HFF-Myc (cell line): ENCODE measurements around the gene KRT77.
"Not testable (repeated sequence)": the region's sequence is repeated elsewhere in the genome, so short reads cannot be mapped to it uniquely, and the experiment has no call there.

ENCODE experiments used
- DNase-seq: peaks from one replicate; pipeline ENCODE4 v3.0.0-alpha.2; 2011; ENCODE audit warnings: low read depth; ENCODE audit errors: extremely low read depth
- H3K4me3 ChIP-seq: replicated peaks from 2 replicates; pipeline ENCODE4 v1.5.1; 2011; ENCODE audit warnings: low read depth, mild to moderate bottlenecking, control low read depth, low read length
- TF ChIP-seq, protein P1 (sequence below): IDR thresholded peaks from 2 replicates; pipeline ENCODE4 v1.5.1; 2012; ENCODE audit warnings: mild to moderate bottlenecking, low read depth, low read length, control low read depth; ENCODE audit errors: missing control alignments

The KRT77 gene

DNA sequence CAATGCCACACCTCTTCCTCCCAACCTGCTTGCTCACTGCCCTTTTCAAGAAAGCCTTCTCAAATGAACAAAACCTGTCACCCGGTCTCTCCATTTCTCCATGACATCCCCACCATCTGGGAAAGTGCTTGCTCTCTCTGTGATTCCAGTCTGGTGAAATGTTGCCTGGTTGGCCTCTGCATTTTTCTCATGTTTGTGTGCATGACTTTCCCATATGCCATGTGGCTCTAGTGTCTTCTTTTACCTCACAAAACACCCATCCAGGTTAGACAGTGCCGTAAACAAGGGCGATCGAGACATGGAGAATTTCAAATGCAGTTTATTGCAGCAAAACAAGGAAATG, 28.9 kb downstream of the KRT77 start:
- H3K4me3 ChIP-seq: no peak overlapping the region
- TF ChIP-seq, protein P1, sequence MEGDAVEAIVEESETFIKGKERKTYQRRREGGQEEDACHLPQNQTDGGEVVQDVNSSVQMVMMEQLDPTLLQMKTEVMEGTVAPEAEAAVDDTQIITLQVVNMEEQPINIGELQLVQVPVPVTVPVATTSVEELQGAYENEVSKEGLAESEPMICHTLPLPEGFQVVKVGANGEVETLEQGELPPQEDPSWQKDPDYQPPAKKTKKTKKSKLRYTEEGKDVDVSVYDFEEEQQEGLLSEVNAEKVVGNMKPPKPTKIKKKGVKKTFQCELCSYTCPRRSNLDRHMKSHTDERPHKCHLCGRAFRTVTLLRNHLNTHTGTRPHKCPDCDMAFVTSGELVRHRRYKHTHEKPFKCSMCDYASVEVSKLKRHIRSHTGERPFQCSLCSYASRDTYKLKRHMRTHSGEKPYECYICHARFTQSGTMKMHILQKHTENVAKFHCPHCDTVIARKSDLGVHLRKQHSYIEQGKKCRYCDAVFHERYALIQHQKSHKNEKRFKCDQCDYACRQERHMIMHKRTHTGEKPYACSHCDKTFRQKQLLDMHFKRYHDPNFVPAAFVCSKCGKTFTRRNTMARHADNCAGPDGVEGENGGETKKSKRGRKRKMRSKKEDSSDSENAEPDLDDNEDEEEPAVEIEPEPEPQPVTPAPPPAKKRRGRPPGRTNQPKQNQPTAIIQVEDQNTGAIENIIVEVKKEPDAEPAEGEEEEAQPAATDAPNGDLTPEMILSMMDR: no peak

DNA sequence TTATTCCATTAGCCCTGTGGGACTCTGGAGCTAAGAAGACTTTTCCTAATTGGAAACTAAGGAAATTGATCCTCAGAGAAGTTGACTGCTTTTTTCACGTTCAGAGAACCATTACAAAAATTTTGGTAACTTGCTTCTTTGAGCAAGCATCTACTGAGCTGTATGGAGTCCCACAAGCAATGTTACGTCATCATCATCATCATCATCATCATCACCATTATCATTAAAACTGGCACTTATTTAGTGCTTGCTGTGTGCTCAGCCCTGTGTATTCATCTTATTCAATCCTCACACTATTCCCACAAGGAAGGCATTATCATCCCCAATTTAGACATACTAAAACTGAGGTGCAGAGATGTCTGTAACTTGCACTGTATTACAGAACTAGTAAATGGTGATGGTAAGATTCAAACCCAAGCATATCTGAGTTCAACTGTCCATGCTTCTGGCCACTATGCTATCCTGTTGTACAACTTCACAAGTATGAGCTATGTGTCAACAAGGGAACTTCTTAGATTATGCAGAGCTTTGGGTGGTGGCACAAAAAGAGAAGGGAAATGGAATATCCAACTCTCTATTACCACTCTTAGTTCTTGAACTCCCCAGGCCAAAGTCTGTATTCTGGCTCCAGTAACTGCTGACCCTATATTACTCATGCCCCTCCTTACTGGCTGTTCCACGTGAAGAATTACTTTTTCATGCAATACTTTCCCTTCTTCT, 29.5 kb downstream of the KRT77 start:
- no peak overlapping the region for H3K4me3 ChIP-seq
- TF ChIP-seq, protein P1: no peak
- no peak for DNase-seq

More for the DNA sequence above, 28.9 kb downstream of the KRT77 start:
- no peak for DNase-seq

DNA sequence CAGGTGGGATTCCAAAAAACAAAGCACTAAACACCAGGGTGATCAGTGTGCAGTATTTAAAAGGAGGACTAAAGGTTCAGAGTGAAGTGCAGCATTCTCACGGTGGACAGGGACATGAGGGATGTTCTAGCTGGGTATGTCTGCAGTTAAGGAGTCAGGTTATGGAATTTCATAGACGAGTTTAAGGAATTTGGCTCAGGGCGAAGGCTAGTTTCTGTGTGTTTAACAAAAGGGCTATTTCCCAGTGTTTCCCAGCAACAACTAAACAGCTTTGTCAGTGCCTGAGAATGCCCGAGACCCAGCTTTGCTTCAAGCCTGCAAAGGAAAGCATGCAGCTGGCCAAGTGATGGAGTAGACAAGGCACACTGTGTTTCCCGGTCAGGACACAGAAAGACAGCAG, 30.1 kb downstream of the KRT77 start:
- TF ChIP-seq, protein P1: no peak
- no peak for DNase-seq
- no peak overlapping the region for H3K4me3 ChIP-seq

DNA sequence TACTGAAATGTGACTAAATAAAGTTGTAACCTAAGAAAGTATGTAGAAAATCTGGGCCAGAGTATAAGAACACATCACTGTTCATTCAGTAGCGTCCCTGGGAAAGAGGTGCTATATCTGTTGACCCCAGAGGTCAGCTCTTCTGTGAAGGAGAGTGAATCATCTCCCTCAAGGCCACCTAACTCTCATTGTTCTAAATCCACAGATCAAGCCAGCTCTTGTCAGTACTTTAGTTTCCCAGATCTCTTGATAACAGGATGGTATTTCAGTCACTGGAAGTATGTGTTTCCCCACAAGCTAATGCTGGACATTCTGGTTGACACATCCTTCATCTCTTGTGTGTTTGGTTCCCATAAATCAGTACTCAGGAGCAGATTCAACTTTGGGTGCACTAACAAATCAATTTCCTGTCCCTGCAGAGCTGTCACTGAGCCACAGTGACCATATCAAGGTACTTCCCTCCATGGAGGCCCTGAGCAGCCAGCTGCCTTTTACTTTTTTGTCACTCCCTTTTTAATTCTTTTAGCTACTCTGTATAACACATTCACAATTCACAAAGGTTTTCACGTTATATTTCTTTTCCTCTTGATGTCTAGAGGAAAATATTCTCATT, 30.9 kb downstream of the KRT77 start:
- no peak overlapping the region for H3K4me3 ChIP-seq
- TF ChIP-seq, protein P1: no peak
- DNase-seq: no peak

DNA sequence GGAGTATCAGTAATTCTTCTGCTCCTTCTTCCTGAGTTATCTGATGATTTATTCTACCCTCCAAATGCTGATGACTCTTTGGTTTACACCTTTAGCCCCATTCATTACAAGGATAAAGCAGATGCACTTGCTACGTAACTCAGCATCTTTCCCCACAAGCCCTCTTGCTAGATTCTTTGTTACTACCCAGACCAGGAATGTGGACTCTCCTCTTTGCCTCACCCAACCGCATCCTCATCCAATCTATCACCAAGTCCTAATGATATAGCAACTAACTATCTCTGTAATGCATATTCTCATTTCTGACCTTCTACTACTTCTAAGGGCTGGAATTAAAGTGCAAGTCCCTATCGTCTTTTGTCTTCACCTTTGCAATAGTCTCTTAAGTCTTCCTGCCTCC, 32.4 kb downstream of the KRT77 start:
- H3K4me3 ChIP-seq: no peak overlapping the region
- no peak for DNase-seq
- TF ChIP-seq, protein P1: no peak

DNA sequence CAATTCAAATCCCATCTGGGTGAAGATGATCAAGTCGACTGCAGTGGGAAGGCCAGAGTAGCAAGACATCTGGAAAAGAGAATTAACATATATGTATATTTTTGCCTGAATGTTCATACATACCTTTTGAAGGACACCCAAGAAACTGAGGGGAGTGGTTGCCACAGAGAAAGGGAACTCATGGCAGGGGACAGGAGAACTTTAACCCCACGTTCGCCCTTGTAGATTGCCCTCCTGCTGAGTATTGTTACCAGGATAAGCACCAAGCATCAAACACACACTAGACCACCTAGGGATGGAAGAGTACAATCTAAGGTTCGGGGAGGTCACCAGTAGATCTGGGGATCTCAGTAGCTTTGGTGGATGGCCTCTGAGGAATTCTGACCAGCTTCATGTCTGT, 32.8 kb downstream of the KRT77 start:
- DNase-seq: no peak
- no peak overlapping the region for H3K4me3 ChIP-seq
- TF ChIP-seq, protein P1: no peak

DNA sequence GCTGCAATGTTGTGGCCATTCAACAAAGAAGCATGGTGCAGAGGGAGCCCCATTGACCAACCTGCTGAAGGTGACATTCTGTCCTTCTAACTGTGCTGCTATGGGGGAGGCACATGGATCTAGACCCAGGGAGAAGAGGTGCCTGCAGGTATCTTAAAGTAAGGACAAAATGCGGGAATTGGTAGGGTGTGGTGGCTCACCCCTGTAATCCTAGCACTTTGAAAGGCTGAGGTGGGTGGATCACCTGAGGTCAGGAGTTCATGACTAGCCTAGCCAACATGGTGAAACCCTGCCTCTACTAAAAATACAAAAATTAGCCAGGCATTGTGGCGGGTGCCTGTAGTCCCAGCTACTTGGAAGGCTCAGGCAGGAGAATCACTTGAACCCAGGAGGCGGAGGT, 33.4 kb downstream of the KRT77 start:
- H3K4me3 ChIP-seq, DNase-seq: not testable (repeated sequence)
